C4-2B (cell line): Measurements from ENCODE around the gene SLC10A6.

Source experiments
- ZFX ChIP-seq: fragments of 450-650 bp; IDR thresholded peaks from 2 replicates; pipeline ENCODE4 v1.6.1; 2017
- TF ChIP-seq, protein P1 (sequence below): fragments of 450-650 bp; conservative IDR thresholded peaks from 2 replicates; pipeline ENCODE4 v1.5.1; 2017; ENCODE audit warnings: mild to moderate bottlenecking

DNA sequence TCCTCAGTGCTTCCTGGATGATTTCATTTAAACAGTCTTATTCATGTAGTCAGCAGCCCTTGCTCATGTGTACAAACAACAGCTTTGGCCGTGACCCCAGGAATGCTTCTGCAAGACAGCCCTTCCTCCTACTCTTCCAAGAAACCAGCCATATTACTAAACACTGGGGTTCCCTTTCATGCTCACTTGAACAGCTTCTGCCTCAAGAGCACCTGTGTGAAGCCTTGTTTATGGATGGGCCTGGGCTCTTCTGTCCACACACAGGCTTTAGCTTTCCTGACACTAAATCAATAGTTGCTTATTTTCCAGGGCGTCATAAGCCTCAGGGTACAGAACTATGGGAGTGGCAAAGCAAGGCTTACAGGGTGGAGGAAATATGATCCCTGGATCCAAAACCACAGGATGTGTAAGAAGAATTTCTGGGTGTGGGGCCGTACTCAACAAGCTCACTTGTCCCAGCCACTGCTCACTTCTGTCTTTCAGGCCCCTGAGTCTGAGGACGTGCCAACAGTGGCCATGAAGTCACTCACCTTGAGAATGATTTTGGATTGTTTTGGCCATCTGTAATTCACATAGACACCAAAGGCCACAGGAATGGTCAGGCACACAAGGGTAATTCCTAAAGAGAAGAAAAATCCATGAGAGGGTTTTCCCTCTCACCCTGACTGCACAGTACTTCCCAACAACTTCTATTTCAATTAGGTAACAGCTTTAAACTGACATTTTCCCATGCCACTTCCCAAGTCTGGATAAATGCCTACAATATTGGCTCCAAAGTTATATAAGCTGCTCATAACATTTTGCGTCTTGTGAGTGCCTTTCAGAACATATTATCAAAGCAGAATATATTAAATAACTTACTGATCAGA lies 17.7 kb downstream of the SLC10A6 start:
- TF ChIP-seq, protein P1, sequence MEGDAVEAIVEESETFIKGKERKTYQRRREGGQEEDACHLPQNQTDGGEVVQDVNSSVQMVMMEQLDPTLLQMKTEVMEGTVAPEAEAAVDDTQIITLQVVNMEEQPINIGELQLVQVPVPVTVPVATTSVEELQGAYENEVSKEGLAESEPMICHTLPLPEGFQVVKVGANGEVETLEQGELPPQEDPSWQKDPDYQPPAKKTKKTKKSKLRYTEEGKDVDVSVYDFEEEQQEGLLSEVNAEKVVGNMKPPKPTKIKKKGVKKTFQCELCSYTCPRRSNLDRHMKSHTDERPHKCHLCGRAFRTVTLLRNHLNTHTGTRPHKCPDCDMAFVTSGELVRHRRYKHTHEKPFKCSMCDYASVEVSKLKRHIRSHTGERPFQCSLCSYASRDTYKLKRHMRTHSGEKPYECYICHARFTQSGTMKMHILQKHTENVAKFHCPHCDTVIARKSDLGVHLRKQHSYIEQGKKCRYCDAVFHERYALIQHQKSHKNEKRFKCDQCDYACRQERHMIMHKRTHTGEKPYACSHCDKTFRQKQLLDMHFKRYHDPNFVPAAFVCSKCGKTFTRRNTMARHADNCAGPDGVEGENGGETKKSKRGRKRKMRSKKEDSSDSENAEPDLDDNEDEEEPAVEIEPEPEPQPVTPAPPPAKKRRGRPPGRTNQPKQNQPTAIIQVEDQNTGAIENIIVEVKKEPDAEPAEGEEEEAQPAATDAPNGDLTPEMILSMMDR, result no peak
- TF ChIP-seq ZFX, result no peak
